Measurements from ENCODE around the gene KLRF1. TPM values are rescaled to one million over a fixed set of nuclear protein-coding genes. Genes with fewer than 3 reads are reported as not detected.

The KLRF1 gene
- total and polyA plus RNA-seq, 2 experiments from 2014 or later, result 0.50 TPM; not detected in 1

GRCh38 chr12:9795945-9796344 is 31.3 kb upstream of the KLRF1 start:
- no peaks in the 10 kb centered on the region for H3K36me3 Mint-ChIP-seq (ENCODE audit: low read depth)

GRCh38 chr12:9796346-9796745 is 30.9 kb upstream of the KLRF1 start:
- DNase-seq (ENCODE audit: low spot score) (no peak), ATAC-seq (no peak)
- H3F3A ChIP-seq (replicated peaks; ENCODE audit: low read depth), result no peaks in the 10 kb centered on the region
- H3K9me2 ChIP-seq (ENCODE audit: insufficient read depth), result no peaks in the 10 kb centered on the region
- H3K4me2 ChIP-seq, result no peak overlapping the region
- no peaks in the 10 kb centered on the region for H3K79me2 ChIP-seq (replicated peaks; ENCODE audit: insufficient read depth)
- peaks cover 22% of the 10 kb centered on the region; the same call in 1 of the 2 replicates for H3K4me1 ChIP-seq (ENCODE audit: insufficient read depth)
- Mint-ChIP-seq H3K4me1 (peaks cover 27% of the 10 kb centered on the region), H3K36me3 (ENCODE audit: low read depth) (no peaks in the 10 kb centered on the region), H3K9me3 (no peaks in the 10 kb centered on the region), H3K27ac (0 out of 2 replicates have a peak overlapping the region, but pooled peaks have one; percentile 53), H3K27me3 (ENCODE audit: insufficient read depth, low read depth, poor library complexity) (no peaks in the 10 kb centered on the region), H3K4me3 (no peak overlapping the region)
- H3K36me3 ChIP-seq (ENCODE audit: insufficient read depth), result no peaks in the 10 kb centered on the region
- no peaks in the 10 kb centered on the region for H3K27me3 ChIP-seq (ENCODE audit: insufficient read depth)
- H3K27ac ChIP-seq (ENCODE audit: low read depth), result no peak overlapping the region
- no peak overlapping the region for H2AFZ ChIP-seq
- H3K4me3 ChIP-seq, result no peak overlapping the region
- no peaks in the 10 kb centered on the region for H4K20me1 ChIP-seq (replicated peaks; ENCODE audit: insufficient read depth)
- TF ChIP-seq NANOG (IDR thresholded peaks at IDR 0.05; ENCODE audit: borderline replicate concordance), result no peak
- TF ChIP-seq ZNF331 (CRISPR knock-in tag; IDR thresholded peaks at IDR 0.05; ENCODE audit: low read depth), result no peak
- no peak for TF ChIP-seq ZNF114 (CRISPR knock-in tag; IDR thresholded peaks at IDR 0.05)
- TF ChIP-seq STAT1 (IDR thresholded peaks at IDR 0.05; ENCODE audit: unreplicated experiment), result no peak
- no peak for TF ChIP-seq JUNB (IDR thresholded peaks at IDR 0.05; ENCODE audit: unreplicated experiment)
- no peak for TF ChIP-seq CTCF (conservative IDR thresholded peaks at IDR 0.05; ENCODE audit: low read depth in 2 of 2)
- no peak for TF ChIP-seq EZH2phosphoT487 (IDR thresholded peaks at IDR 0.05; ENCODE audit: unreplicated experiment)
- no peak for TF ChIP-seq REST (IDR thresholded peaks at IDR 0.05; ENCODE audit: unreplicated experiment)
- no peak for TF ChIP-seq CREB1 (CRISPR knock-in tag; IDR thresholded peaks at IDR 0.05; ENCODE audit: low read depth)
- TF ChIP-seq ETS1 (IDR thresholded peaks at IDR 0.05), result no peak

More at GRCh38 chr12:9795945-9796344, 31.3 kb upstream of the KLRF1 start:
- H3K9me3 Mint-ChIP-seq, result no peaks in the 10 kb centered on the region
- H3K4me1 ChIP-seq (ENCODE audit: insufficient read depth), result peaks cover 22% of the 10 kb centered on the region; the same call in 1 of the 2 replicates
- H4K20me1 ChIP-seq (replicated peaks; ENCODE audit: insufficient read depth), result no peaks in the 10 kb centered on the region
- no peaks in the 10 kb centered on the region for H3K79me2 ChIP-seq (replicated peaks; ENCODE audit: insufficient read depth)
- no peak overlapping the region for H3K4me3 ChIP-seq
- no peak for TF ChIP-seq POLR2AphosphoS5 (IDR thresholded peaks at IDR 0.05; ENCODE audit: low read depth)
- no peak for TF ChIP-seq ZNF331 (CRISPR knock-in tag; IDR thresholded peaks at IDR 0.05; ENCODE audit: low read depth)
- no peak for TF ChIP-seq NANOG (IDR thresholded peaks at IDR 0.05; ENCODE audit: borderline replicate concordance)
- TF ChIP-seq STAT1 (IDR thresholded peaks at IDR 0.05; ENCODE audit: unreplicated experiment), result no peak
- H3K27me3 Mint-ChIP-seq (ENCODE audit: insufficient read depth, low read depth, poor library complexity), result no peaks in the 10 kb centered on the region
- no peak overlapping the region for H3K27ac Mint-ChIP-seq
- no peaks in the 10 kb centered on the region for H3K9me2 ChIP-seq (ENCODE audit: insufficient read depth)
- DNase-seq (ENCODE audit: low spot score), result no peak
- no peak for ATAC-seq
- no peaks in the 10 kb centered on the region for H3K27me3 ChIP-seq (ENCODE audit: insufficient read depth)
- no peak overlapping the region for H3K4me2 ChIP-seq
- no peak overlapping the region for H3K4me3 Mint-ChIP-seq
- H3K36me3 ChIP-seq (ENCODE audit: insufficient read depth), result no peaks in the 10 kb centered on the region
- H3K27ac ChIP-seq (ENCODE audit: low read depth), result no peak overlapping the region
- H3K4me1 Mint-ChIP-seq, result peaks cover 27% of the 10 kb centered on the region
- no peaks in the 10 kb centered on the region for H3F3A ChIP-seq (replicated peaks; ENCODE audit: low read depth)
- H2AFZ ChIP-seq, result no peak overlapping the region

Measured in GM23338 (cell line).